Esophagus squamous epithelium (tissue), 5 donors: ENCODE data around the gene CDS2. TPM values are rescaled to one million over a fixed set of nuclear protein-coding genes. Genes with fewer than 3 reads are reported as not detected.
"Not testable (repeated sequence)": the region's sequence is repeated elsewhere in the genome, so short reads cannot be mapped to it uniquely, and the experiment has no call there.

Experiments used
- DNase-seq: peaks from one replicate; lab custom pipeline; 2025; lab: John Stamatoyannopoulos, UW
- H3K27ac ChIP-seq, 4 donors: fragments of 200-600 bp; sonication (generic); one replicate each; pipeline ENCODE4 v1.5.1; 2016 to 2019; ENCODE audit warnings: mild to moderate bottlenecking in 1 of 4
- H3K27me3 ChIP-seq, 4 donors: fragments of 200-600 bp; sonication (generic); 1 replicate in 3 of 4; 2 replicates in 1 of 4; pipeline versions ENCODE4 v1.5.1 to v1.6.0; 2017 to 2021; ENCODE audit warnings: antibody characterized with exemption in 1 of 4
- H3K36me3 ChIP-seq, 3 donors: fragments of 200-600 bp; sonication (generic); one replicate each; pipeline ENCODE4 v1.5.1; 2016 to 2019
- H3K4me1 ChIP-seq, 3 donors: fragments of 200-600 bp; sonication (generic); one replicate each; pipeline ENCODE4 v1.5.1; 2017 to 2019
- H3K4me3 ChIP-seq, 4 donors: fragments of 200-600 bp; sonication (generic); 1 replicate in 3 of 4; 2 replicates in 1 of 4; pipeline ENCODE4 v1.5.1; 2016 to 2019; ENCODE audit warnings: mild to moderate bottlenecking in 2 of 4, moderate library complexity in 1 of 4
- H3K9me3 ChIP-seq, 3 donors: fragments of 200-600 bp; sonication (generic); one replicate each; pipeline ENCODE4 v1.5.1; 2016 to 2019
- CTCF ChIP-seq, 6 experiments: fragments of 450-650 bp in 4 of 6; fragments of 200-600 bp in 2 of 6; sonication (generic) in 2 of 6; IDR thresholded peaks; one replicate each; pipeline ENCODE4 v1.5.1; 2016 to 2019; ENCODE audit warnings: antibody characterized with exemption in 6 of 6, mild to moderate bottlenecking in 4 of 6, moderate library complexity in 4 of 6
- POLR2A ChIP-seq, 4 donors: fragments of 450-650 bp; IDR thresholded peaks; one replicate each; pipeline ENCODE4 v1.6.1; 2017; ENCODE audit warnings: antibody characterized with exemption in 4 of 4, mild to moderate bottlenecking in 4 of 4, moderate library complexity in 3 of 4
- WGBS, 2 donors: methylation state at CpG; one replicate each; pipeline ENCODE4 v1.1.5; 2018; 5-methylcytosine and 5-hydroxymethylcytosine counted together
- intact Hi-C: fragments of 100-400 bp; cut with DNase I; formaldehyde crosslinking; loops from one replicate; pipeline ENCODE4 v1.15.0; 2022
- total RNA-seq, 4 donors: library from RNA; depleted of rRNA; stranded (reverse); fragments of >200 nt; gene quantifications; one replicate each; pipeline ENCODE4 v1.1.0, GENCODE V29; 2016
- donor health status: DM: yes; HTN: yes; CAD: no.

The CDS2 gene
- total RNA-seq, 4 donors from 2014 or later = 13.7 to 25.7 (median 14.5) TPM

GRCh38 chr20:5095454-5095853 is 31.4 kb upstream of the CDS2 start:
- WGBS, 2 donors = 88 to 100% methylated on average over 2 to 3 of the region's 3 CpGs

GRCh38 chr20:5095931-5096330 is 30.9 kb upstream of the CDS2 start:
- intact Hi-C loops = no loop called here
- peaks cover 0 to 60% (median 0%) of the 10 kb centered on the region in 3 donors for H3K36me3 ChIP-seq

More at GRCh38 chr20:5095454-5095853, 31.4 kb upstream of the CDS2 start:
- no peaks in the 10 kb centered on the region for H3K4me1 ChIP-seq
- intact Hi-C loops = no loop called here
- no peak overlapping the region for H3K4me3 ChIP-seq
- no peaks in the 10 kb centered on the region for H3K27me3 ChIP-seq
- no peak for DNase-seq
- TF ChIP-seq CTCF (IDR thresholded peaks at IDR 0.05) (no peak), POLR2A (IDR thresholded peaks at IDR 0.05) (no peak)
- H3K9me3 ChIP-seq = no peaks in the 10 kb centered on the region
- H3K36me3 ChIP-seq = peaks cover 0 to 59% (median 0%) of the 10 kb centered on the region in 3 donors
- H3K27ac ChIP-seq = no peak overlapping the region

GRCh38 chr20:5096463-5096862 is 30.3 kb upstream of the CDS2 start:
- H3K4me3 ChIP-seq = no peak overlapping the region
- H3K4me1 ChIP-seq = no peaks in the 10 kb centered on the region
- no peak for TF ChIP-seq POLR2A (IDR thresholded peaks at IDR 0.05)
- no peak for TF ChIP-seq CTCF (IDR thresholded peaks at IDR 0.05)
- peaks cover 0 to 65% (median 2%) of the 10 kb centered on the region in 3 donors for H3K36me3 ChIP-seq
- no peaks in the 10 kb centered on the region for H3K27me3 ChIP-seq
- WGBS, 2 donors = 80 to 100% methylated on average over 2 of the region's 2 CpGs
- H3K9me3 ChIP-seq = no peaks in the 10 kb centered on the region
- DNase-seq = no peak
- no peak overlapping the region for H3K27ac ChIP-seq
- intact Hi-C loops = no loop called here

More at GRCh38 chr20:5095931-5096330, 30.9 kb upstream of the CDS2 start:
- WGBS, 2 donors = 80 to 100% methylated on average over 1 of the region's 3 CpGs
- no peak for DNase-seq
- Histone ChIP-seq H3K27me3 (no peaks in the 10 kb centered on the region), H3K9me3 (no peaks in the 10 kb centered on the region), H3K4me3 (no peak overlapping the region), H3K27ac (no peak overlapping the region), H3K4me1 (no peaks in the 10 kb centered on the region)
- TF ChIP-seq POLR2A (IDR thresholded peaks at IDR 0.05) (no peak), CTCF (IDR thresholded peaks at IDR 0.05) (no peak)

- H3K27ac ChIP-seq, H3K4me3 ChIP-seq, DNase-seq, intact Hi-C loops, H3K4me1 ChIP-seq, H3K9me3 ChIP-seq, H3K27me3 ChIP-seq: not testable (repeated sequence)
- H3K36me3 ChIP-seq = peaks cover 0 to 84% (median 6%) of the 10 kb centered on the region in 3 donors
- WGBS, 2 donors = 86 to 94% methylated on average over 1 of the region's 1 CpG
Measured at GRCh38 chr20:5099009-5099408, 27.8 kb upstream of the CDS2 start.

- H3K9me3 ChIP-seq, H3K27ac ChIP-seq, H3K4me3 ChIP-seq, DNase-seq, H3K27me3 ChIP-seq, H3K4me1 ChIP-seq: not testable (repeated sequence)
- WGBS, 2 donors = 89 to 95% methylated on average over 3 of the region's 3 CpGs
- peaks cover 0 to 93% (median 10%) of the 10 kb centered on the region in 3 donors for H3K36me3 ChIP-seq
- intact Hi-C loops = loop anchor here (10.0 kb wide), 2 partner anchors 135 to 485 kb away; no protein-coding TSS in a partner anchor
Measured at GRCh38 chr20:5099909-5100308, 26.9 kb upstream of the CDS2 start.

- no peaks in the 10 kb centered on the region for H3K4me1 ChIP-seq
- no peak for DNase-seq
- TF ChIP-seq POLR2A (IDR thresholded peaks at IDR 0.05) = no peak
- peak; percentile 66 to 91 (median 90) for TF ChIP-seq CTCF (IDR thresholded peaks at IDR 0.05)
- H3K27me3 ChIP-seq = no peaks in the 10 kb centered on the region
- H3K27ac ChIP-seq = no peak overlapping the region
- no peaks in the 10 kb centered on the region for H3K9me3 ChIP-seq
- 5 to 10% methylated on average over 9 of the region's 9 CpGs for WGBS, 2 donors
- intact Hi-C loops = loop anchor here (10.0 kb wide), 2 partner anchors 136 to 486 kb away; no protein-coding TSS in a partner anchor
- H3K4me3 ChIP-seq = no peak overlapping the region
- peaks cover 0 to 96% (median 10%) of the 10 kb centered on the region in 3 donors for H3K36me3 ChIP-seq
Measured at GRCh38 chr20:5100684-5101347, 26.0 kb upstream of the CDS2 start.
